COLO668 (cell line): ENCODE data around the gene MIA.
A peak's percentile ranks its signal among the peaks of the same experiment; 100 is the strongest.
"Not testable (repeated sequence)": the region's sequence is repeated elsewhere in the genome, so short reads cannot be mapped to it uniquely, and the experiment has no call there.

Source experiments
- DNase-seq: peaks from one replicate; lab custom pipeline; 2025; ENCODE audit not compliant: unreplicated experiment; lab: John Stamatoyannopoulos, UW

MIA gene

DNA sequence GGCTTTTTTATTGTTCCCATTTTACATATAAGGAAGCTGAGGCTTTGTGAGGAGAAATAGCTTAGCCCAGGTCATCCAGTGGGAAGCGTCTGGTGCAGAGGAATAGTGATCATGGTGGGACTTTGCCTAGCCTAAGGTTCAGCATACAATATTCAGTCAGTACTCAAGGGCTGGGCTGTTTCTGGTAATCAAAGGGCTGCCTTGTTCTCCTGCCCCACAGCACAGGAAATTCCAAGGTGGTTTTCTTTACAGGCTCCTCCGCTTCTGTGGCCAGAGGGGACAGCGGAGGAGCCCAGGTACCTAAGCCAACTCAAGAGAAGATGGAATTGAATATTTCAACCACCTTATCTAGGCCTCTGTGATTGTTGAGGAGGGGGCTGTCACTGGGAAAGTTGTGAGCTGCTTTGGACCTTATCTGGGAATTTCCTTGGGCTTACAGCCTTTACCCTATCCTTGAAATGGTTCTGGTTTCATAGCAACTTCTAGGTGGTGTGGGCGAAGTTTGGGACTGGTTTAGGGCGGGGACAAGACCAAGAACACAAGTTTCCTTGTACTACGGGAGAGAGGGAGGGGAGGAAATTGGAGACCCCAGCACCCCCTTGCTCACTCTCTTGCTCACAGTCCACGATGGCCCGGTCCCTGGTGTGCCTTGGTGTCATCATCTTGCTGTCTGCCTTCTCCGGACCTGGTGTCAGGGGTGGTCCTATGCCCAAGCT, at the start of gene MIA:
TSS of gene MIA (plus strand) at position 606 of the 716 bp plus-strand sequence. CDS start at position 628, 22 bp downstream.
- no peak for DNase-seq

DNA sequence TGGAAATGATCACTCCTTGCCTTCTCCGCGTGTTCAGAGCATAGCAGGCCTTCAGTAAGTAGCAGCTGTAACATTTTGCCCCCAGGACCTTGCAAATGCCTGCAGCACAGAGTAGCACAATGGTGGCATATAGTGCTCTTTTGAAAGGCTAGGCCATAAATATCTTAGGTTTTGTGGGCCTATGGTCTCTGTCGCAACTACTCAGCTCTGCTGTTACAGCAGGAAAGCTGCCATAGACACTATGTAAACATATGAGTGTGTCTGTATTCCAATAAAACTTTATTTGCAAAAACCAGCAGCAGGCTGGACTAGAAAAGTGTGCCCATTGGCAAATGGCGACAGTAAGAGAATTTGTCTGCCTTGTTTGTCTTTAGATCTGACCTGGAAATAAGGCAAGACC, 49.0 kb upstream of the MIA start:
- no peak for DNase-seq

DNA sequence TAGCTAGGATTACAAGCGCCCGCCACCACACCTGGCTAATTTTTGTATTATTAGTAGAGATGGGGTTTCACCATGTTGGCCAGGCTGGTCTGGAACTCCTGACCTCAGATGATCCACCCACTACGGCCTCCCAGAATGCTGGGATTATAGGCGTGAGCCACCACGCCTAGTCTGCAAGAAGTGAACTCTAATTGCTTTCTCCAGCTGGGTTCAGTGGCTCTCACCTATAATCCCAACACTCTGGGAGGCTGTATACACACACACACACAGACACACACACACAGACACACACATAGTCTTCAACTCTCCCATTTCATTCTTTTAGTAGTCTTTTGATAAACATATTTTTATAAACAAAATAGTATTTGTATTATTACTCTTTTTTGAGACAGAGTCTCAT, 45.3 kb upstream of the MIA start:
- not testable (repeated sequence) for DNase-seq

DNA sequence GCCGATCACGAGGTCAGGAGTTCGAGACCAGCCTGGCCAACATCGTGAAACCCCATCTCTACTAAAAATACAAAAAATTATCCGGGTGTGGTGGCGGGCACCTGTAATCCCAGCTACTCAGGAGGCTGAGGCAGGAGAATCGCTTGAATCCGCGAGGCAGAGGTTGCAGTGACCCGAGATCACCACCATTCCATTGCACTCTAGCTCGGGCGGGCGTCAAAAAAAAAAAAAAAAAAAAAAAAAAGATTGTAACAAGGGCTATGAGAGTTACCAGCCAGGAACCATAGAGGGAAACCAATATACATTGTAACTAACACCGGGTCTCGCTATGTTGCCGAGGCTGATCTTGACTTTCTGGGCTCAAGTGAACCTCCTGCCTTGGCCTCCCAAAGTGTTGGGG, 43.0 kb upstream of the MIA start:
- DNase-seq: not testable (repeated sequence)

DNA sequence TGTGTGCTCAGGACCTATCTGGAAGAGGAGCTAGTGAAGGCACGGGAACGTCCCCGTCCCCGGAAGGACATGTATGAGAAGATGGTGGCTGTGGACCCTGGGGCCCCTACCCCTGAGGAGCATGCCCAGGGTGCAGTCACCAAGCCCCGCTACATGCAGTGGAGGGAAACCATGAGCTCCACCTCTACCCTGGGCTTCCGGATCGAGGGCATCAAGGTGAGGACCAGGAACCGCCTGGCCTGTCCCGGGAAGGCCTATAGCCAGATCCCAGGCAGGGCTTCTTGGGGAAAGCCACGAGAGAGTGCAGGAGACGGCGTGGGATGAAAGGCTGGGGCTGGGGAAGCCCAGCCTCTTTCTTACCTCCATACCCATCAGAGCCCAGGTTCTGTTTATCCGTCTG, 42.2 kb upstream of the MIA start:
- DNase-seq: no peak

DNA sequence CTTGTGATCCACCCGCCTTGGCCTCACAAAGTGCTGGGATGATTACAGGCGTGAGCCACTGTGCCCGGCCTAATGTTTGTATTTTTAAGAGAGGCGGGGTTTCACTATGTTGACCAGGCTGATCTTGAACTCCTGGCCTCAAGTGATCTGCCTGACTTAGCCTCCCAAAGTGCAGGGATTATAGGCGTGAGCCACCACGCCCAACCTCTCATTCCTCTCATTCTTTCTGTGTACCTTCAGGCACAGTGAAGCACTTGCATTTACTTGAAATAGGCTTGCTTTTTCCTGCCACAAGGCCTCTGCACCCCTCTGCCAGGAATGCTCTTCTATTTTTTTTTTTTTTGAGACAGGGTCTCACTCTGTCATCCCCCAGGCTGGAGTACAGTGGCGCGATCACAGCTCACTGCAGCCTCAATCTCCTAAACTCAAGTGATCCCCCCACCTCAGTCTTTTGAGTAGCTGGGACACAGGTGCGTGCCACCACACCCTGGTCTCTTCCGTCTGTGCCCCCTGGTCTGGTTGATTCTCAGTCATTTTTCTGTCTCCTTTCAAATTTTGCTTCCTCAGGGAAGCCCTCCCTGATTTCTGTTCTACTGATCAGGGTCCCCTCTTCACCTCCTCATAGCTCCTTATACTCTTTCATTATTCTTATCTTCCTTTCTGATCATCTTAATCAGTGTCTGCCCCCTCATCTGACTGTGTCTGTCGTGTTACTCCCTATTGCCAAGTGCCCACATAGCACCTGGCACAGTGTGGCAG, 40.1 kb upstream of the MIA start:
- DNase-seq: no peak

DNA sequence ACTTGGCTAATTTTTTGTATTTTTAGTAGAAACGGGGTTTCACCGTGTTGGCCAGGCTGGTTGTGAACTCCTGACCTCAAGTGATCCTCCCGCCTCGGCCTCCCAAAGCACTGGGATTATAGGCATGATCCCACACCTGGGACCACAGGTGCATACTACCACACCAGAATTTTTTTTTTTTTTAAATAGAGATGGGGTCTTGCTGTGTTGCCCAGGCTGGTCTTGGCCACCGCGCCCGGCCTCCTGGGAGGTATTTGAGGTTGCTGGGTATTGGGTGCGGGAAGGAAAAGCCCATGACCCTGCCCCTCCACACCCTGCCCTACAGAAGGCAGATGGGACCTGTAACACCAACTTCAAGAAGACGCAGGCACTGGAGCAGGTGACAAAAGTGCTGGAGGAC, 38.7 kb upstream of the MIA start:
- DNase-seq: no peak

DNA sequence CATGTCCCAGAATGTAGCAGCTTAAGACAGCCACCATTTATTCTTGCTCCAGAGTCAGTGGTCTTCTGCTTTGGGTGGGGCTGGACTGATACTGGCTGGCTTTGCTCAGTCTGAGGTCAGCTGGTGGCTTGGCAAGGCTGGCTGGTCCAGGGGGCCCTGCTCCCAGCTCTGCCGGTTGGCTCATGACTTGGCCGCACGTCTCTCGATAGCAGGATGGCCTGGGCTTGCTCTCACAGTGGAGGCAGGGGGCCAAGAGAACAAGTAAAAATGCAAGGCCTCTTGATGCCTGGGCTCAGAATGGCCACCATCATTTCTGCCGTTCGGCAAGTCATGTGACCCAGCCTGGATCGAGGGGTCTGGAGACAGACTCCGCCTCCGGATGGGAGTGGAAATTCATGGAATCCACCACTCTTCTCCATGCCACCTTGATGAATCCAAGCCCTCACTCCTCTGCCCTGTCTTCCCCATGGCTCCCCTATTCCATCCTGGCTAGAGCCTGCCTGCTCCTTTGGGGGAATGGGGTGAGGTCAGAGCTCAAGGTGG, 38.1 kb upstream of the MIA start:
- DNase-seq: no peak

DNA sequence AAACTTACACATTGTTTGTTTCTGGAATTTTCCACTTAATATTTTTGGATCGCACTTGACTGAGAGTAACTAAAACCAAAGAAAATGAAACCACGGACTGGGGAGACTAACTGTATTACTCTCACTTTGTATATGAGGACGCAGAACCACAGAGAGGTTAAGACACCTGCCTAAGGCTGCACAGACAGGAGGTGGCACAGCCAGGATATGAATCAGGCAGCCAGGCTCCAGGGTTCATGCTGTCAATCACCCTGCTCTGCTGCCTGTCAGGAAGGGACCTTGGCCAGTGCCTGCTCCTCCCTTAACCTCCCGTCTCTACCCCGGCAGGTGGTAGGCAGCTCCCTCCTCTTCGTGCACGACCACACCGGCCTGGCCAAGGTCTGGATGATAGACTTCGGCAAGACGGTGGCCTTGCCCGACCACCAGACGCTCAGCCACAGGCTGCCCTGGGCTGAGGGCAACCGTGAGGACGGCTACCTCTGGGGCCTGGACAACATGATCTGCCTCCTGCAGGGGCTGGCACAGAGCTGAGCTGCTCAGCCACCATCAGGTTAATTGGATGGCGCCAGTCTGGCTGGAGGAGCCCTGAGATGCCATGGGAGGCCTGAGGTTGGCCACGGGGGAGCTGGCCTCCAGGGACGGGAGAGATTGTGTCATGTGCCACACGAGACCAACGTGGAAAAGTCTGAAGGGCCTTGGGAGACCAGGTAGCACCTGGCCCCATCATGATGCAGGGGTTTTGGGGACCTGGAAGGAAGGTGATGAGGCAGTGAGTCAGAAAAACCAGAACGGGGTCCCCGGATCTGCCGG, 36.1 kb upstream of the MIA start:
- DNase-seq: no peak

DNA sequence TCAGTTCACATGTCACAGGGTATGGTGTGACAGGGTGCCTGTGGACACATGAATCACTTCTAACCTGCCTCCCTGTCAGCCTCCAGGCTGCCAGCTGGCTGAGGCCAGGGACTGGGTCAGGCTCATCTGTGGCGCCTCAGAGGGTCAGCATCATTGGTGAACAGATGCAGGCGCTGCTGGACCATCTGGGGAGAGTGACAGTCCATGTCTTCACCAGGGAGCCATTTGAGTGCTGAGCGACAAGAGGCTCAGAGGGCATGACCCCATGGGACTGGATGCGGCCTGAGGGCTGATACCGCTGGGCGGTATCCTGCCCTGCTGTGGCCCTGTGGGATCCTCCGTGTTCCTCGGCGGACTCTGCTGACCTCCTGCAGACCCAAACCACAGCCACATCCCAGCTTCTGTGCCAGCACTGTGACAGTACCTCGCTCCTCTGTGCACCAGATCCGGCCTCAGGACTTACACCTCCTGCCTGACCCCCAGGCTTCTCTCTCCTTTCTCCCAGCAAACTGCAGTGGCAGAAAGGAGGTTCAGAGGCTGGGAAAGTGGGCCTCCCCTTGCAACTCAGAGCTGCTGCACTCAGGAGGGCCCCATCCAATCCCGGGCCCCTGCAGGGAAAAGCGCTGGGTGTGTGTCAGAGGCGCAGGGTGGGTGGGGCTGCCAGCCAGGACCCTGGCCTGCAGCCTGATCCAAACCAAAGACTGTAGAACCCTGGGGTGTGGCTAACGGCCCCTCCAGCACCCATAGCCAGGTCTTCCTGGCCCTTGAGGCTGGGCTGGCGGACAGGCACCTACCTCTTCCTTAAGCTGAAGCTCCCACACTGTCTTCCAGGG, 35.2 kb upstream of the MIA start:
- DNase-seq: no peak

DNA sequence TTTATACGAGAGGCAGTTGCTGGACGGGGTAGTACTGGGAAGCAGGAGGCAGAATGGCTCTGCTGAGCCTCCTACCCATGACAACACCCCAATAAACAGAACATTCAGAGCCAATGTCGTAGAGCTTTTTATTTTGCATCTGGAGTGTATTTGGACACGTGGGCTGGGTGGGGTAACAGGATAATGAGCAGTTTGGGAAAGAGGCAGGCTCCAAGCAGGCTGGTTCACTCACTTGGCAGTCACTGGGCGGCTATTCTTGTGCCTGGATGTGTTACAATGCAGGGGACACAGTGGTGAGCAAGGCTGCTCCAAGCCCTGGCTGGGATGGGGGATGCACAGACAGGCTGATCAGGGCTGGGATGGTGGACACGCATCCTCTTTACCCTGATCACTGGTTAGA, 34.6 kb upstream of the MIA start:
- DNase-seq: no peak

DNA sequence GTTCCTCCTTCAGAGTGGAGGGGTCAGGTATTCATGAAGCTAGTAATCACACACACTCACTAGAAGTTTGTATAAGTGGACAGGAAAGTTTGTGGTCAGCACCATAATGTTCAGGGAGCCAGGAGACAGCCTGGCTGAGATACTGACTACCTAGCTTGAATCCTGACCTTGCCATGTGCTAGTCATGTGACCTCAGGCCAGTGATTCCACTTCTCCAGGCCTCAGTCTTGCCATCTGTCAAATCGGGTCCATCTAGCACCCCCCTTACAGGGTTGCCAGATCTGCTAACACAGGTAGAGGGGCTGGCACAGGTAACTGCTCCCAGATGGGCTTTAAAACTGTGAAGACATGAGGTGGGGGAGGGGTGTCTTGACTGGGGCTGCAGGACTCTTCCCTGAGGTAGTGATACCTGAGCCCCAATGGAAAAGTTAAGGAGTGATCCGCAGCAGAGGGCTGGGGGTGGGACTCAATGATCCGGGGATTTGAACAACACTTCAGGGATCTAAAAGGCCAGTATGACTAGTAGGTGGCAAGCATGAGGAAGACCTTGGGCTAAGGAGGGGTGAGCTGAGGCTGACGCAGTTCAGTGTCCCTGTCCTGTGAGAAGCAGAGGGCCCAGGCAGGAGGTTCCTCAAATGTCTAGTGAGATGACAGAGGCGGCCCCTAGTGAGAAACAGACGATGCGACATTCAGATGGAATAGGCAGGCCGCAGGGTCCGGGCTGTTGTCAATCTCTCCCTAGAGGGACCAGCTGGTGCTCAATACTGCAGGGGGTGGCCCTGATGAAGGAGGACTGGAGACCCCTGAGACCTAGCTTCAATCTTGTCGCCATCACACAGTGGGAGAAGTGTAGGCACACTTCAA, 33.6 kb upstream of the MIA start:
- no peak for DNase-seq

DNA sequence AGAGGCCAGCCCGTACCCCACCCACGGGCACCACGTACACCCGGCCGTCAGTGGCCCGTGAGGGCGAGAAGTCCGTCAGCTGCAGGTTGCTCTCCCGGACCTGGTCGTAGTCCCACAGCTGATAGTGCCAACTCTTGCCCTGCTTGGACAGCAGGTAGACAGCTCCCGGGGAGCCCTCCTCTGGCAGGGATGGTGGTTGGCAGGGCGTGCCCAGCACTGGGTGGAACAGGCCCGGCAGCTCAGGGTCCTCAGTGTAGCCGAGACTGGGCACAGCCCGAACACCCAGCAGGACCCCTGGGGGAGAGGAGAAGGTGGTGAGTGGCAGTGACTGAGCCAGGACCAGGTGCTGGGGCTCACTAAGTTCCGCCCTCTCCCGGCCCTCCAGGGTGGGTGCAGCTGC, 32.8 kb upstream of the MIA start:
- no peak for DNase-seq

DNA sequence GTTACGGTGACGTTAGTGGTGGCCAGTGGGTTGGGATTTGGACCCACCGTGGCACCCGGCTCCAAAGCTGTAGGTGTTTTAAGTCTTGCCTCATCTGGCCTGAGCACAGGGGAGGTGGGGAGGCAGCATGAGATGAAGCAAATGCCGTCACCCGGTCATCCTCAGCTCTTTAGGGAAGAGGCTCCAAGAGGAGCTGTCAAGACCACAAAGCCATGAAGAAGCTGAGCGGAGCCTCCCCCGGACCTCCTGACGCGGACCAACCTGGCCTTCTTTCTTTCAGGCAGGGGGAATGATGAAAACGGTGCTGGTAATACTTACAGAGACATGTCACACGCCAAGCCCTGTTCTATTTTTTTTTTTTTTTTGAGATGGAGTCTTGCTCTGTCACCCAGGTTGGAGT, 32.4 kb upstream of the MIA start:
- no peak for DNase-seq

DNA sequence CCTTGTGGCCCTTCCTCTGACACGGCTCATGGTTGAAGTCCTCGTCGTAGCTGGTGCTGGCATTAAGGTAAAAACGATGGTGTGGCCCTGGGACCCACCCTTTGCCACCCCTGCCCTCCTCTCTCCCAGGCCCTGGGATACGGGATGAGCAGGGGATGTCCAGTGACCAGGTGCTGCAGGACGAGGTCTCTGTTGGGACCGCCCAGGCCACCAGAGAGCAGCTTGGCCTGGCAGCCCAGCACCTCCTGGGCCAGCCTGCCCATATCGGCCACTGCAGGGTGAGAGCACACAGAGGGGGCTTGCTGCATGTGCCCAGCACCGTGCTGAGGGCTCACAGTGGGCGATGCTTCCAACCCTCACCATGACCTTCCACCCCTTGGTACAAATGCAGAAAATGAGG, 31.4 kb upstream of the MIA start:
- DNase-seq: no peak

DNA sequence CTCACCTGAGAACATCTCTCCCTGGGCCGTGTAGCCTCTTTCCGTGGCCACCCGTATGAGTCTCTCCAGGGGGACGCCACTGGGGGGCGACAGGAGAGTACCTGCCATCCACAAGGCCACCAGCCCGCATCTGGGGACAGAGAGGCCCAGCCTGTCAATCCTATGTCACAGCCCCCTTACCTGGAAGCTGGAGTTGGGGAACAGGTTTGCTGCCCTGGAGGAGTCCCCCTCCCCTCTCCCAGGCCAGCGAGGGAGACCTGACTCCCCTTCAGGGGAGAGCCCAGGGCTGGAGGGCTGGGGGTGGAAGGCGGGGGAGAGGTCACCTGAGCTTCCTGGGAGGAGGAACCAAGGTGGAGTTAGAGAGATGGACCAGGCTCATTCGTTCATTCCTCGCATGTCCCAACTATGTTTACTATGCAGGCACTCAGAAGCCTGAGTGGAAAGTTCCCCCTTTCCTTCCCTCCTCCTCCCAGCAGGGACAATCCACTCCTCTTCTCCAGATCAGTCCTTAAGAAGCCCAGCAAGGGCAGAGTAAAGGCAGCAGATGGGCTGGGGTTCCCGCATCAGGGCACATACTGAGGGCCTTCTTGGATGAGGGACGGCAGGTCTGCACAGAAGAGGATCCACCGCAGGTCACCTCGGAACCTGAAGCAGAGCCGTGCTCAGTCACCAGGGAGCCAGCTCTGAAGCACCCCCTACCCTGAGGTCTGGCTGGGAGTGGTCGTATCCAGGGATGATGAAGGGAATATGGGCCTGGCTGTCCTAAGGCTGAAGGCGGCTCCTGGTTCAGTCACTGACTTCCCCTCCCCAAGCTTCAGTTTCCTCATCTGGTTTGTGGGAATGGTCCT, 30.5 kb upstream of the MIA start:
- DNase-seq: peak; percentile 3

DNA sequence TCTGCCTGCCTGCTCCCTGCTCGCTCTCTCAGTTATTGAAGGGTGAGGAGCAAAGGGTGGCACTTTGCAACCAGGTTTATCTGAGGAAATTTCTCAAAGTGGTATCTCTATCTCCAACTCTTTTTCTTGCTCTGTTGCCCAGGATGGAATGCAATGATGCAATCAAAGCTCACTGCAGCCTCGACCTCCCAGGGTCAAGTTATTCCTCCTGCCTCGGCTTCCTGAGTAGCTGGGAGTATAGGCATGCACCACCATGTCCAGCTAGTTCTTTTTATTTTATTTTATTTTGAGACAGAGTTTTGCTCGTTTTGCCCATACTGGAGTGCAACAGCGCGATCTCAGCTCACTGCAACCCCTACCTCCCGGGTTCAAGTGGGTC, 29.9 kb upstream of the MIA start:
- DNase-seq: no peak

DNA sequence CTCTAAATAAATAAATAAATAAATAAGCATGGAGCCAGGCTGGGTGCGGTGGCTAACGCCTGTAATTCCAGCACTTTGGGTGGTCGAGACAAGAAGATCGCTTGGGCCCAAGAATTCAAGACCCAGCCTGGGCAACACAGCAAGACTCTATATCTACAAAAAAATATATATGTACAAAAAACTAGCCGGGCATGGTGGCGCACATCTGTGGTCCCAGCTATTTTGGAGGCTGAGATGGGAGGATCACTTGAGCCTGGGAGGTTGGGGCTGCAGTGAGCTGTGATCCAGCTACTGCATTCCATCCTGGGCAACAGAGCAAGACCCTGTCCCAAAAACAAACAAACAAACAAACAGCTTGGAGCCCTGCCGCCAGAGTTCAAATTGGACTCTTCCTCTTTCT, 27.8 kb upstream of the MIA start:
- DNase-seq: no peak
